ENCODE measurements around the gene PURA. TPM values are rescaled to one million over a fixed set of nuclear protein-coding genes. Genes with fewer than 3 reads are reported as not detected.

Gene PURA
- total RNA-seq, 1 donor from 2014 or later, result 24.6 TPM

GRCh38 chr5:140131967-140132409 lies 18.1 kb downstream of the PURA start:
- intact Hi-C loops (cut with micrococcal nuclease), result no loop called here
- peak; percentile 75 for ATAC-seq
- no peak for DNase-seq

- ATAC-seq, result no peak
- no peak for DNase-seq
- intact Hi-C loops (cut with micrococcal nuclease), result no loop called here
Measured at GRCh38 chr5:140133514-140134167, 19.7 kb downstream of the PURA start.

DNA sequence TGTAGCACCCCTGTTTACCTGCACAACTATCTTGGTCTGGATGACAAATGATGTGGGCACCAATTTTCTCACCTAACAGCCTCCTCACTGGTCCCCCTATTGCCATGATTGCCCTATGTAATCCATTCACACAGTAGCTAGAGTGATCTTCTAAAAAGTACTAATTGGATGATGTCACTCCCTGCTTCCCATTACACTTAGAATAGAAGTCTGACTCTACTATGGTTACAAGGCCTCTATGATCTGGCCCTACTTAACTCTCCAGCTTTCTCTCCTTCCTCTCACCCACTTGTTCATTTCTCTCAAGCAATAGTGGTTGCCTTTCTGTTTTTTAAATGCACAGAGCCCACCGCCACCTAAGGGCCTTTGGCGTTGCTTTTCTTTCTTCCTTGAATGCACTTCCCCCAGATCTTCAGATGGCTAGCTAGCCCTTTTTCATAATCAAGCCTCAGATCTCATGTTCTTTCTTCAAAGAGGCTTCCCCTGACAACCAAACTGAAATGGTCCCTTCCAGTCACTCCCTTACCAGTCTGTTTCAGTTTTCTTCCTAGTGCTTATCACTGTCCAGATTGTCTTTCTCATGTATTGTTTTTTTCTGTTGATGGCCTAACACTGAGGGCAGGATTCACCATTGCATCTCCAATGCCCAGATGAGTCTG lies 20.5 kb downstream of the PURA start:
- ATAC-seq (no peak), DNase-seq (no peak)
- intact Hi-C loops (cut with micrococcal nuclease), result no loop called here

DNA sequence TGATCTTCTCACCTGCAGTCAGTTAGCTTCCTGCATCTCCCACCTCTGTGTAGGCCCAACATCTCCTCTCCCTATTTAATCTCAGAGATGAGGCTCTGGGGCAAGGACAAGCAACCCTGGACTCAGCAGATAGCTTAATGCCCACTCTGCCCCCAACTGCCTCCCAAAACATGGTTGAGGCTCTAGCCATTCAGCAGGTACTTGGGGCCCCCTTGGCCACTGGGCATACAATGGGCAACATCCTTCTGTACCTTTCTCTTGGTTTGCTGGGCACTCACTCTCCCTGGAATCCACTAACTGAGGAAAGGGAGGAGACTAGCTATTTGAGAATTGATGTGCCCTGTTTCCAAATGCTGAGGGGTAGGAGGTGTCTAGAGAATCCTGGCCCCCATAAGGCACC lies 21.2 kb downstream of the PURA start:
- intact Hi-C loops (cut with micrococcal nuclease), result no loop called here
- DNase-seq, result no peak
- ATAC-seq, result no peak

- no peak for DNase-seq
- intact Hi-C loops (cut with micrococcal nuclease), result no loop called here
- no peak for ATAC-seq
Measured at GRCh38 chr5:140136624-140137023, 22.7 kb downstream of the PURA start.

DNA sequence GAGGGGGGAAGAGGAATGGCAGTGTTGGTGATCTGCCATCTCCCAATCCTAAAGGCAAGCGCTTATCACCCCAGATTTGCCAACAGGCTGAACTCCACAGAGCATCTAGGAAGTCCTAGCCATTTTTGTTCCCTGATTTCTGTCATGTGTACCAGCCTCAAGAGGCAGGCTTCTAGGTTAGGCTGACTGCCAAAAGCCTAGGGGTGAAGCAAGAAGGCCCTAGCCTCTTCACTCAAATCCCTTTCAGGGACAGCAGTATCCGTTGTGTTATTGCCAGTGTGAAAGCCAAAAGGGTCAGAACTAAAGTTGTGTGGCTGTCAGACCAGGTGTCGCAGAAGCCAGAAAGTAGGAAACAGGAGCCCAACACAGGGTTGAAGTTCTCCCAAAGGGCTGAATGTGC lies 26.5 kb downstream of the PURA start:
- intact Hi-C loops (cut with micrococcal nuclease), result no loop called here
- no peak for DNase-seq

DNA sequence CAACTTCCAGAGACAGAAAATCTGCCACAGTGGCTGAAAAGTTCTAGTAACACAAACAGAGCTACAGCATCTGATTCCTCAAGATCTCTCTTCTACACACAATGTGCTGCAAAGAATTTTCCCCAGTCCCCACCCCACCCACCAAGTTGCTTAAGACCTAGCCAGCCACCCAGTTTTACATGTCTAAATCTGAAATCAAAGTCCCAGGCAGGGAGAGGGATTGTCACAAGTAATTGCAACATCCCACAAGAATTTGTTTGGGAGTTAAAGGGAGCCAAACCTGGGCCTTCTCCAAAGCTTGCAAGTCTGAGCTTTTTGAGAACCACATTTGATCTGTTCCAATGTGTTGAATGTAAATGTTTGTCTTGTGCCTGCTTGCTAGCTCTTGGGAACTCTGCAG lies 27.3 kb downstream of the PURA start:
- ATAC-seq (no peak), DNase-seq (no peak)
- intact Hi-C loops (cut with micrococcal nuclease), result no loop called here

More for the DNA sequence above, 26.5 kb downstream of the PURA start:
- ATAC-seq, result peak; percentile 72

- intact Hi-C loops (cut with micrococcal nuclease), result no loop called here
- no peak for DNase-seq
- ATAC-seq, result no peak
Measured at GRCh38 chr5:140142246-140142645, 28.3 kb downstream of the PURA start.

DNA sequence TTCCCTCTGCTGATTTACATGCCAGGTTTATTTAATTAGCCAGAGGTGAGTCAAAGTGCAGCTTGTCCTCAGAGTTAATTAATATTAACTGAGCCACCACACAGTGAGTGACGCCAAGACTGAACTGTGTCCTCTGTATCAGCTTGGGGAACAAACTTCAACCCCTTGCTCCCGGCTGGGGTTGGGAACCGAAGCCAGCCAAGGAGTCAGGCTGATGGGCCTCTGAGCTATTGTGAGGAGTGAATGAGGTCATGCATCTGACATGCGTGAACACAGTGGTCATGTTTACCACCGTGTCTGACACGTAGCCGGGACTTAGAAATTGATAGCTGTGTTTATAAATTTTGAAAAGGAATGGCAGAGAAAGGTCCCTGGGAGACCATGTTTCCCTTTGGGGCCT lies 28.9 kb downstream of the PURA start:
- intact Hi-C loops (cut with micrococcal nuclease), result no loop called here
- no peak for ATAC-seq
- no peak for DNase-seq

GRCh38 chr5:140143521-140144258 lies 29.8 kb downstream of the PURA start:
- no peak for ATAC-seq
- DNase-seq, result no peak
- intact Hi-C loops (cut with micrococcal nuclease), result no loop called here

DNA sequence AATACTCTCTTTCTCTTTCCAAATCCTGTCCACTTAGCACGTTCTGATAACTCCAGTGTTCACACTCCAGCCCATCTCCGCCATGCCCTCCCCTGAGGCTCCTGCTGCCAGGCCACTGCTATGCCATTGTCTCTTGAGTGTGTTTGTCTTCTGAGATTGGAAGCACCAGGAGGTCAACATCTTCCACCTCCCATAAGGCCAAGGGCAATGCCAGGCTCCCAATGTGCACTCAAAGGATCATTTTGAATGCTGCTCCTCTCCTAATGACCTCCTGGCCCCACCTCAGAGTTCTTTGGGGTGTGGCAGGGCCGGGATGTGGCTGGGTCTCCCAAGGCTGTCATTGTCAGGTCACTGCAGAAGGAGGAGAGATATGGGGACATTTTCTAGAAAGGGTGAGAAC lies 31.3 kb downstream of the PURA start:
- DNase-seq, result no peak
- intact Hi-C loops (cut with micrococcal nuclease), result no loop called here
- ATAC-seq, result no peak

- DNase-seq (peak; percentile 91), ATAC-seq (peak; percentile 96)
- intact Hi-C loops (cut with micrococcal nuclease), result no loop called here
Measured at GRCh38 chr5:140145818-140146522, 32.1 kb downstream of the PURA start.

- ATAC-seq, result no peak
- intact Hi-C loops (cut with micrococcal nuclease), result no loop called here
- DNase-seq, result no peak
Measured at GRCh38 chr5:140146523-140146842, 32.6 kb downstream of the PURA start.

- no peak for DNase-seq
- intact Hi-C loops (cut with micrococcal nuclease), result no loop called here
Measured at GRCh38 chr5:140147460-140147859, 33.6 kb downstream of the PURA start.

DNA sequence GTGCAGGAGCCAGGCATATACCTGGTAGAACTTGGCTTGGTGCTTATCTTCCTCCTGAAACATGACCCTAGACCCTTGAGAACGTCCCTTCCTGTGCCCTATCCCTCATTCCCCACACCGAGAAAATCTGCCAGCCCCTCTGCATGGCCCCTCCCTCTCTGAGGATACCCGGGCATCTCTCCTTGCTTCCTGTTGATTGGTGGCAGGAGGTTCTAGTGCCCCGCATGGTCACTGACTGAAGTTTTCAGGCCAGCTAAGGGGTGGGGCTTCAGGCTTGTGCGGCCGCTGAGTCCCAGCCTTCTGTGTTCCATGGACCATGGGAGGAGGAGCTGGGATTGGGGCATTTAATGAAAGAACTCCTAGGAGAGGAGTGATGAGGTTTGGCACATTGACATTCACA lies 34.6 kb downstream of the PURA start:
- ATAC-seq (no peak), DNase-seq (no peak)
- intact Hi-C loops (cut with micrococcal nuclease), result no loop called here

More at GRCh38 chr5:140147460-140147859, 33.6 kb downstream of the PURA start:
- ATAC-seq, result no peak

DNA sequence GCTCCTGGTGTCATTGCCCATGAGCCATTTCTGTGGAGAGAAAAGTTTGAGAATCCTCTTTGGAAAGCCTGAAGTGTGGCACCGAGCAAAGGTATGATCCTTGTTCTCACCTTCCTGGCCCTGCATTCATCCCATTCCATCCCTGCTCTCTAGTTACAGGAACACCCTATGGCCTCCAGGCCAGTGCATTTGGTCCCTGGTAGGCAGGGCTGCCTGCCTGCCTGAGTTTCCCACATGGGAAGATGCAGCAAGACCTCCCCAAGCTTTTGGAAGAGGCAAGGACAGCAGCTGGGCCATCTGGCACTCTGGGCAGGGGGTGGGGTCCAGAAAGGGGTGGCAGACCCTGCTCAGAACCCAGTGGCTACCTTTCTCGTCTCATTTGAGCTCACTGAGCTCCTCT lies 36.3 kb downstream of the PURA start:
- no peak for ATAC-seq
- no peak for DNase-seq
- intact Hi-C loops (cut with micrococcal nuclease), result no loop called here

DNA sequence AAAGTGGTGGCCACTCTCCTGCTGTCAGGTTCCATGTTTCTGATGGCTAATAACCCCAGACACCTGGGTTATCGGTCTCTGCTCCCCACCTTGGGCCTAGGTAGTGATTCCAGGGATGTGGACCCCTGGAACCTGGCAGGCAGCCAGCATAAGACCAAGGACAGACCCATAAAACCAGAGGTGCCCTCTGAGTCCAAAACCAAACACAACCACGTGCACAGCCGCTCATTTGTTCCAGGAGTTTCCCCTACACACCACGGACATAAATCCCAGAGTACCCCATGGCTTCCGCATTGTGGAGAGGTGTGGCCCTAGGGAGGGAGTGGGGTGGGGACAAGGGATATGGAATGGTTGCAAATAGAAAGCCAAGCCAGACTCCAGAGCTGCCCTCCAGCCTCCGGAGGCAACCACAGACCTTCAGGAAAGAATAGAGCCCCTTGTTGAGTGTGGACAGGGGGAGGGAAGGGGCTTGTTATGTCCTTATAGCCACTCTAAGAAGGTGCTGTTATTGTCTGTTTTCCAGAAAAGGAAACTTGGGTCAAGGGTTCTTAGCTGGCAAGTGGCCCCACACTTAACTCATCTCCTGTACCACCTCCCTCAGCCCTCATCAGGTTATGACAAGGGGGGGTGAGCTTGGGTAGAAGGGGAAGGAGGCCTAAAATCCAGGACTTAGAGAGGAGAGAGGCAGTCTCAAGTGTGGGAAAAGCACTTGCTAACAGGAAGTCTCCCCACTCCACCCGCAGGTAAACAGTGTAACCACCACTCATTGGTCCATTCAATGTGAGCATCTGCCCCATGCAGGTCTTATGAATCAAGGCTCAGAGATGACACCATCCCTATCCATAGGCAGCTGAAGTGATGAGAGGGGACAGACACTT lies 37.5 kb downstream of the PURA start:
- no peak for DNase-seq
- intact Hi-C loops (cut with micrococcal nuclease), result no loop called here
- no peak for ATAC-seq

DNA sequence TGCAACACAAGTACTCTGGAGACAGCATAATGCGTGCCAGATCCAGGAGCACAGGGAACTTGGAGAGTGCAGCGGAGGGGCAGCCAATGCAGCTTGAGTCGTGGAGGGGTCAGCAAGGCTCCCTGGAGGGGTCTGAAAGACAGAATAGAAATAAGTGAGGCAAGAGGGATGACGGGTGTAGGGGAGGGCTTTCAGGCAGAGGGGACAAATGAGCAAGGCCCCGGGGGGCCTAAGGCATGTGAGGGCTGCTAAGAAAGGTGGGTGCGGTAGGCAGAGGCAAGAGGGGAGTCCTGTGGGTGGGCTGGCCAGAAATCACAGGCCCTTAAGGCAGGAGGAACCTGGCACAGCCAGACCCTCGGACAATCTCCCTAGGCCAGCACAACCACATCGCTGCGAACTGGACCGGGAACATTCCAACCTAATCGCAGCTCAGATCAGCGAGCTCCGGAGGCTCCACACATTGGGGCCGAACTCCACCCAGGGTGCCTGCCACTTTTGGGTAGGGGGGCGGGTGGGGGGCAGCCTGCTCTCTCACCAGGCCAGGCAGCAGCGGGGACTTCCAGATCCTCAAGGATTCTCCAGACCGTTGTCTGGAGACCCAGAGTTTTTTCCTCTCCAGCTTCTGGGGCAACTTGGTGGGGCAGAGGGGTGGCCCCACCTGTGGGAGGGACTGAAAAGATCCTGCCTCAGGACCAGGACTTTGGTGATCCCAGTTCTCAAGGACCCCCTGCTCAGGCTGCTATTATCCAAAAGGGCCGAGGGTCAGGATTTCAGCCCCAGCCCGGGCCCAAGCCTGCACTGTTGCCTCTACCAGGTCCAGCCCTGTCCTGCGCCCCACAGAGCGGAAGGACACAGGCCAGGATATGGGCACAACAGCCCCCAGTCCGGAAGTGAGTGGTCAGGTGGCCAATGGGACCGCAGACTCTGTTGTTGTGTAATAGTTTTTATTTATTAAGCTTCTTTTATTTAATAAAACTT lies 38.4 kb downstream of the PURA start:
- intact Hi-C loops (cut with micrococcal nuclease), result no loop called here
- no peak for ATAC-seq
- DNase-seq, result no peak

All from left ventricle myocardium superior (tissue), 1 donor.